Measurements from ENCODE around the gene PDXK.

GRCh38 chr21:43716376-43717165 is 2.4 kb upstream of the PDXK start:
- TF ChIP-seq CTCF (IDR thresholded peaks at IDR 0.05): no peak
- TF ChIP-seq POLR2A (IDR thresholded peaks at IDR 0.05): no peak

All from testis (tissue), 2 donors.